Endothelial cell (in vitro differentiated cells): ENCODE measurements around the gene COL6A3. TPM values are rescaled to one million over a fixed set of nuclear protein-coding genes. Genes with fewer than 3 reads are reported as not detected.

Experiments
- DNase-seq: peaks from one replicate; pipeline ENCODE4 v3.0.0; 2021; ENCODE audit warnings: low spot score
- H3K27ac Mint-ChIP-seq: one replicate; pipeline ENCODE4 v1.8.0; 2021; ENCODE audit warnings: mixed read lengths, inconsistent platforms; ENCODE audit not compliant: unreplicated experiment
- H3K27me3 Mint-ChIP-seq: one replicate; pipeline ENCODE4 v1.8.0; 2021; ENCODE audit warnings: mild to moderate bottlenecking, moderate library complexity, mixed read lengths, inconsistent platforms; ENCODE audit not compliant: unreplicated experiment
- H3K36me3 Mint-ChIP-seq: one replicate; pipeline ENCODE4 v1.8.0; 2021; ENCODE audit warnings: mild to moderate bottlenecking, low read depth, mixed read lengths, inconsistent platforms; ENCODE audit not compliant: unreplicated experiment
- H3K4me1 Mint-ChIP-seq: one replicate; pipeline ENCODE4 v1.8.0; 2021; ENCODE audit warnings: mild to moderate bottlenecking, mixed read lengths, inconsistent platforms; ENCODE audit not compliant: unreplicated experiment
- H3K4me3 Mint-ChIP-seq: one replicate; pipeline ENCODE4 v1.8.0; 2021; ENCODE audit warnings: mild to moderate bottlenecking, mixed read lengths, inconsistent platforms; ENCODE audit not compliant: unreplicated experiment
- H3K9me3 Mint-ChIP-seq: one replicate; pipeline ENCODE4 v1.8.0; 2021; ENCODE audit warnings: mixed read lengths, inconsistent platforms; ENCODE audit not compliant: unreplicated experiment
- CTCF ChIP-seq: fragments of 200-600 bp; sonication (generic); IDR thresholded peaks from one replicate; pipeline ENCODE4 v1.5.0; 2021; ENCODE audit warnings: antibody characterized with exemption; ENCODE audit not compliant: unreplicated experiment
- total RNA-seq: library from RNA; stranded (reverse); fragmentation: NEBNext Ultra II Directional; extraction: Animal tissue kit (Norgen Biotek cat#: 25700); gene quantifications from one replicate; pipeline ENCODE4 v1.2.1, GENCODE V29; 2021; ENCODE audit not compliant: unreplicated experiment

COL6A3 gene
- total RNA-seq, 1 donor from 2014 or later, result 1.6 TPM

- Mint-ChIP-seq H3K4me1 (peaks cover 3% of the 10 kb centered on the region), H3K27me3 (peaks cover 2% of the 10 kb centered on the region), H3K9me3 (no peaks in the 10 kb centered on the region), H3K36me3 (no peaks in the 10 kb centered on the region), H3K27ac (no peak overlapping the region), H3K4me3 (no peak overlapping the region)
- no peak for TF ChIP-seq CTCF
- no peak for DNase-seq
Observed at GRCh38 chr2:237310515-237311114, 103.3 kb downstream of the COL6A3 start.

- no peak for TF ChIP-seq CTCF
- Mint-ChIP-seq H3K27ac (no peak overlapping the region), H3K27me3 (peaks cover 2% of the 10 kb centered on the region), H3K9me3 (peaks cover 2% of the 10 kb centered on the region), H3K4me1 (peaks cover 3% of the 10 kb centered on the region), H3K36me3 (peaks cover under 1% of the 10 kb centered on the region), H3K4me3 (no peak overlapping the region)
- DNase-seq, result no peak
Observed at GRCh38 chr2:237309416-237309815, 104.5 kb downstream of the COL6A3 start.

GRCh38 chr2:237309011-237309410 is 105.0 kb downstream of the COL6A3 start:
- no peak for TF ChIP-seq CTCF
- Mint-ChIP-seq H3K4me3 (no peak overlapping the region), H3K4me1 (peaks cover 3% of the 10 kb centered on the region), H3K9me3 (peaks cover 6% of the 10 kb centered on the region), H3K27me3 (peaks cover 2% of the 10 kb centered on the region), H3K36me3 (peaks cover 5% of the 10 kb centered on the region), H3K27ac (no peak overlapping the region)
- no peak for DNase-seq

- Mint-ChIP-seq H3K9me3 (peaks cover 8% of the 10 kb centered on the region), H3K4me1 (no peaks in the 10 kb centered on the region), H3K36me3 (peaks cover 6% of the 10 kb centered on the region), H3K27ac (no peak overlapping the region), H3K27me3 (no peaks in the 10 kb centered on the region), H3K4me3 (no peak overlapping the region)
- no peak for TF ChIP-seq CTCF
- no peak for DNase-seq
Observed at GRCh38 chr2:237307474-237307873, 106.5 kb downstream of the COL6A3 start.

GRCh38 chr2:237306787-237307170 is 107.2 kb downstream of the COL6A3 start:
- no peak overlapping the region for H3K4me3 Mint-ChIP-seq
- peaks cover 6% of the 10 kb centered on the region for H3K36me3 Mint-ChIP-seq
- no peak for DNase-seq
- H3K27ac Mint-ChIP-seq, result no peak overlapping the region
- peaks cover 8% of the 10 kb centered on the region for H3K9me3 Mint-ChIP-seq
- H3K4me1 Mint-ChIP-seq, result no peaks in the 10 kb centered on the region
- TF ChIP-seq CTCF, result no peak
- H3K27me3 Mint-ChIP-seq, result no peaks in the 10 kb centered on the region
